Cardiac fibroblast (primary cell): Measurements from ENCODE around the gene PXMP2.

Experiments used
- DNase-seq, 2 donors: peaks; one replicate each; pipeline versions ENCODE4 v3.0.0 to v3.0.0-alpha.2; 2010; ENCODE audit warnings: low read depth in 2 of 2
- H3K4me3 ChIP-seq, 2 donors: replicated peaks in 1 of 2; 1 replicate in 1 of 2; 2 replicates in 1 of 2; pipeline ENCODE4 v1.5.1; 2011; ENCODE audit warnings: low read depth in 2 of 2, low read length in 2 of 2, mild to moderate bottlenecking in 2 of 2, moderate library complexity in 1 of 2
- CTCF ChIP-seq: IDR thresholded peaks from one replicate; pipeline ENCODE4 v1.5.1; 2011; ENCODE audit warnings: low read depth, mild to moderate bottlenecking, low read length, inconsistent platforms

The PXMP2 gene

GRCh38 chr12:132717011-132717410 is 29.6 kb downstream of the PXMP2 start:
- no peak for DNase-seq
- no peak for TF ChIP-seq CTCF
- no peak overlapping the region for H3K4me3 ChIP-seq

- no peak for DNase-seq
- no peak for TF ChIP-seq CTCF
- no peak overlapping the region for H3K4me3 ChIP-seq
Measured at GRCh38 chr12:132717531-132718387, 30.4 kb downstream of the PXMP2 start.

DNA sequence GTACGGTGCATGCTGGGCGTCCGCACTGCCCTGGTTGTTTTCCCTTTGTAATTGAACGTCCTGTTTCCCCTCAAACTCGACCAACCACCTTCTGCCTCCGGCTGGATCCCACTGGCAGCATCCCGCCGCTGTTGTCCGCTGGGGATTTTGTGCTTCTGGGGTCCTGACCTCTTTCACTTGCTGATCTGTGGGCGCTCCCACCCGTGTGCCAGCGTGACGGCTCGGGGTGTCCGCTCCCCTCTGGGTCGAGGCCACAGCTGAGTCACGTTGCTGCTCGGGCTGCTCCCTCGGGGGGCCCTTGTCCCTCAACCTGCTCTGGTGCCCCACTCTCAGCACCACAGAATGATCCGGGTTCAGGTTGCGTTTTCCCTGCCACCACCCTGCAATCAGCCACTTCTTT is 31.3 kb downstream of the PXMP2 start:
- no peak for TF ChIP-seq CTCF
- no peak overlapping the region for H3K4me3 ChIP-seq
- no peak for DNase-seq

DNA sequence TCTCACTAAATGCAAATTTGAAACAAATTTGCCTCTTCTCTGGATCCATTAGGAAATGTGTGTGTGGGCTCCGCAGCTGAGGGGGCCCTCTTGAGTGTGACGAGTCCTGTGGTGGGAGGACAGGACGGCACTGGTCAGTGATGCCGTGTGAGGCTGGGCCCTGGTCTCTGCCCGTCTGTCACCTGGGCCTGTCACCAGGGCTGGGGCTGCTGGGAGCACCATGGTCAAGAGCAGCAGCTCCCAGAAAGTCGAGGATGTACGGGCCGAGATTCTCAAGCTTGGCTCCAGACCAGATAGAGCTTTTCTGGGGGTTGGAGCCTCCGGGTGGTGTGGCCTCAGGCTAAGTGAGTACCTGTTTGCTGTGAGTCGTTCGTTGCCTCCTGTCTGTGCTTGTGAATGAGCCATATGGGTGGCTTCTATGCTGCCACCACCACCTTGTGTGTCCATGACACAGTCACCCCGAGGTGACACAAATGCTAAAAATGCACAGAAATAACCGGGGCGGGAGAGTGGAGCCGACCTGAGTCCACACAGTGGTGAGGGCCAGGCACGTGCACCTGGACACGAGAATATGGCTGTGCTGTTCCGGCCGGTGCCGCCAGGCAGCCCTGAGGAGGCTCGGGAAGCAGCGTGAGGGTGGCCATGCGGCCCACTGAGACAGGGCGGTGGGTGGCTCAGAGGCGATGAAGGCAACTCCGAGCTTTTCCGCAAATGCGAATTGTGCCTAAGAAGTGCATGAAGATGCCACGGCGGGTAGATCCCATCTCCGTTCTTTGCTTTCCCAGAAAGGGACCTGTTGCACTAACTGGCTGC is 32.0 kb downstream of the PXMP2 start:
- DNase-seq = no peak

DNA sequence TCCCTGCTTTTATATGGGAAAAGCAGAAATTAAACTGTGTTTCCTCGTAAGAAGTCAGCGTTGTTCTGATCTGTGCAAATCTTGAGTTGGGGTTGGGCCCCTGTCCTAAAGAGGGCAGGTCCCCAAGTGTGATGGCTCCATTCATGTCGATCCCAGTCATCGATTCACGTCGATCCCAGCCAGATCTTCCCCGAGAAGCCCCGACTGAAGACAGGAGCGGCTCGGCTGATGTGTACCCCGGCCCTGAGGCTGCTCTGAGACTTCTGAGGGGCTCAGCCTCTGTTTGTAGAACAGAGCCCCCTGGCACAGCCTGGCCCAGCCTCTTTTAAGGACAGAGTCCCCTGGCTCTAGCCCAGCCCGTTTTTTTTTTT is 32.6 kb downstream of the PXMP2 start:
- H3K4me3 ChIP-seq = no peak overlapping the region
- TF ChIP-seq CTCF = no peak
- DNase-seq = no peak

More for the DNA sequence above, 32.0 kb downstream of the PXMP2 start:
- TF ChIP-seq CTCF = no peak
- no peak overlapping the region for H3K4me3 ChIP-seq

GRCh38 chr12:132720606-132721345 is 33.4 kb downstream of the PXMP2 start:
- no peak for TF ChIP-seq CTCF
- no peak for DNase-seq
- no peak overlapping the region for H3K4me3 ChIP-seq
